ENCODE data around the gene FBXO44. TPM values are rescaled to one million over a fixed set of nuclear protein-coding genes. Genes with fewer than 3 reads are reported as not detected.

Gene FBXO44
- total RNA-seq, 1 experiment from 2014 or later, result 24.5 TPM

GRCh38 chr1:11678442-11678841 is 23.8 kb downstream of the FBXO44 start:
- Histone ChIP-seq H3K4me2 (ENCODE audit: insufficient read depth, insufficient read length, low read length) (no peak overlapping the region), H2BK5ac (ENCODE audit: insufficient read length, low read length) (no peak overlapping the region), H2AK5ac (ENCODE audit: insufficient read length, low read length) (no peak overlapping the region), H3K18ac (ENCODE audit: insufficient read length, low read depth, low read length) (no peak overlapping the region), H3K9ac (ENCODE audit: extremely low read depth, insufficient read length, low read length) (no peak overlapping the region), H4K8ac (replicated peaks; ENCODE audit: insufficient read length, low read depth, low read length) (no peak overlapping the region), H3K27me3 (ENCODE audit: insufficient read depth, low read length) (no peaks in the 10 kb centered on the region), H3K4me1 (ENCODE audit: insufficient read depth, low read length) (peaks cover 8% of the 10 kb centered on the region; the same call in 1 of the 2 replicates), H4K91ac (ENCODE audit: insufficient read length, low read depth, low read length) (no peak overlapping the region), H2BK120ac (ENCODE audit: low read depth, low read length, poor library complexity, severe bottlenecking) (no peak overlapping the region), H4K20me1 (ENCODE audit: control insufficient read depth, insufficient read depth, insufficient read length) (no peaks in the 10 kb centered on the region), H2AFZ (ENCODE audit: low read length) (no peak overlapping the region), H2BK20ac (ENCODE audit: low read depth, low read length, poor library complexity, severe bottlenecking) (no peak overlapping the region), H2BK12ac (ENCODE audit: insufficient read length, low read depth, low read length) (no peak overlapping the region), H3K23ac (ENCODE audit: insufficient read length, low read depth, low read length) (no peak overlapping the region), H3K14ac (ENCODE audit: insufficient read depth, low read length) (no peak overlapping the region), H3K9me3 (ENCODE audit: control insufficient read depth, low read depth, low read length) (no peaks in the 10 kb centered on the region), H3K79me1 (ENCODE audit: insufficient read depth, low read depth, low read length, poor library complexity, severe bottlenecking) (no peaks in the 10 kb centered on the region), H3T11ph (ENCODE audit: low read length) (no peak overlapping the region), H3K56ac (ENCODE audit: insufficient read length, low read depth, low read length) (no peak overlapping the region), H3K4ac (ENCODE audit: low read depth, low read length) (no peak overlapping the region), H4K5ac (ENCODE audit: insufficient read length, low read depth, low read length) (no peak overlapping the region), H3K23me2 (ENCODE audit: insufficient read length, low read depth, low read length, poor library complexity, severe bottlenecking) (no peaks in the 10 kb centered on the region), H2BK15ac (ENCODE audit: low read depth, low read length) (no peak overlapping the region), H3K27ac (ENCODE audit: insufficient read length, low read depth, low read length) (no peak overlapping the region), H3K79me2 (ENCODE audit: insufficient read depth, low read length) (peaks cover 2% of the 10 kb centered on the region; the same call in 1 of the 2 replicates)
- no peak for DNase-seq
- H3K4me3 Mint-ChIP-seq, result peak overlapping the region; percentile 16 to 69
- no peaks in the 10 kb centered on the region for H3K27me3 Mint-ChIP-seq (ENCODE audit: low read depth)
- H3K4me1 Mint-ChIP-seq, result peaks cover 28 to 36% of the 10 kb centered on the region in 2 experiments
- no peak for TF ChIP-seq CTCF (conservative IDR thresholded peaks at IDR 0.05)
- peak overlapping the region; percentile 2 to 41 (median 37); a peak in 2 of 7 replicates for H3K27ac Mint-ChIP-seq
- no CpG with 5 or more reads among the region's 2 CpGs for WGBS (ENCODE audit: extremely low coverage, insufficient read length, low lambda C conversion rate)
- H3K36me3 Mint-ChIP-seq (ENCODE audit: insufficient read depth in 1 of 3, low read depth in 3 of 3), result peaks cover 38 to 59% (median 54%) of the 10 kb centered on the region in 3 experiments
- H3K9me3 Mint-ChIP-seq, result no peaks in the 10 kb centered on the region

Data from H9 (cell line).